PC-3 (cell line): ENCODE data around the gene RNF123. TPM values are rescaled to one million over a fixed set of nuclear protein-coding genes. Genes with fewer than 3 reads are reported as not detected.

Source experiments
- ATAC-seq: fragments of 200-7000 bp; cut with Tn5 transposase; 2 replicates; pipeline ENCODE4 v1.9.1; 2020; ENCODE audit warnings: mild to moderate bottlenecking, moderate library complexity
- BruUV-seq: library from RNA; stranded (reverse); fragments of 400-500 nt; replicated peaks from 2 replicates; lab custom pipeline; 2021; lab: Mats Ljungman, UMichigan
- CTCF ChIA-PET: fragments of 300-600 bp; sonication (Branson Sonifier 250); formaldehyde crosslinking; loops from one replicate; lab custom pipeline; 2022; ENCODE audit warnings: antibody characterized with exemption; lab: Charles Lee
- POLR2A ChIA-PET: fragments of 300-600 bp; sonication (Branson Sonifier 250); formaldehyde crosslinking; loops from one replicate; lab custom pipeline; 2022; ENCODE audit warnings: antibody characterized with exemption; ENCODE audit not compliant: unreplicated experiment; lab: Charles Lee
- DNase-seq: peaks from one replicate; pipeline ENCODE4 v3.0.0-alpha.2; 2015
- H2AFZ ChIP-seq: fragments of 300-600 bp; sonication (generic); 2 replicates; pipeline ENCODE4 v1.6.0; 2016; ENCODE audit warnings: antibody characterized with exemption, low read length
- H3F3A ChIP-seq: fragments of 300-600 bp; sonication (generic); one replicate; pipeline ENCODE4 v1.6.0; 2017; ENCODE audit warnings: antibody characterized with exemption, low read length, control low read depth, mild to moderate bottlenecking; ENCODE audit not compliant: unreplicated experiment
- H3K27ac ChIP-seq: fragments of 300-600 bp; sonication (generic); 2 replicates; pipeline ENCODE4 v1.5.1; 2016; ENCODE audit warnings: mild to moderate bottlenecking, low read length
- H3K27me3 ChIP-seq: fragments of 300-600 bp; sonication (generic); 2 replicates; pipeline ENCODE4 v1.6.1; 2016; ENCODE audit warnings: low read length, mixed read lengths
- H3K36me3 ChIP-seq: fragments of 300-600 bp; sonication (generic); 2 replicates; pipeline ENCODE4 v1.6.1; 2016; ENCODE audit warnings: low read depth, mixed run types, low read length, mixed read lengths
- H3K4me1 ChIP-seq: fragments of 300-600 bp; sonication (generic); 2 replicates; pipeline ENCODE4 v1.5.1; 2016; ENCODE audit warnings: low read length; ENCODE audit not compliant: insufficient read depth
- H3K4me2 ChIP-seq: fragments of 300-600 bp; sonication (generic); 2 replicates; pipeline ENCODE4 v1.6.0; 2016; ENCODE audit warnings: low read length
- H3K4me3 ChIP-seq: fragments of 300-600 bp; sonication (generic); 2 replicates; pipeline ENCODE4 v1.5.1; 2016; ENCODE audit warnings: mild to moderate bottlenecking, low read length, mixed read lengths
- H3K79me2 ChIP-seq: fragments of 300-600 bp; sonication (generic); 2 replicates; pipeline ENCODE4 v1.6.1; 2017; ENCODE audit warnings: low read length, mixed read lengths
- H3K9ac ChIP-seq: fragments of 300-600 bp; sonication (generic); 2 replicates; pipeline ENCODE4 v1.6.0; 2016; ENCODE audit warnings: mild to moderate bottlenecking, low read length
- H3K9me2 ChIP-seq: fragments of 300-600 bp; sonication (generic); replicated peaks from 2 replicates; pipeline ENCODE4 v1.6.1; 2016; ENCODE audit warnings: mixed run types, low read length, mixed read lengths
- H3K9me3 ChIP-seq: fragments of 300-600 bp; sonication (generic); 2 replicates; pipeline ENCODE4 v1.6.1; 2016; ENCODE audit warnings: low read length, mixed read lengths
- H4K20me1 ChIP-seq: fragments of 300-600 bp; sonication (generic); 2 replicates; pipeline ENCODE4 v1.6.1; 2016; ENCODE audit warnings: low read length, mixed read lengths
- EZH2 ChIP-seq: fragments of 300-600 bp; sonication (generic); IDR thresholded peaks from one replicate; pipeline ENCODE4 v1.6.1; 2017; ENCODE audit warnings: antibody characterized with exemption, mild to moderate bottlenecking, low read length; ENCODE audit not compliant: unreplicated experiment
- EZH2phosphoT487 ChIP-seq: fragments of 300-600 bp; sonication (generic); IDR thresholded peaks from 2 replicates; pipeline ENCODE4 v1.6.1; 2018; ENCODE audit warnings: mild to moderate bottlenecking, antibody characterized with exemption, low read length, borderline replicate concordance
- intact Hi-C: fragments of 100-400 bp; cut with micrococcal nuclease; formaldehyde crosslinking; loops from 2 replicates; pipeline ENCODE4 v1.9.0; 2023
- total RNA-seq: library from RNA; depleted of rRNA; stranded (reverse); fragments of >200 nt; gene quantifications from 2 replicates; pipeline ENCODE4 v1.2.3, GENCODE V29; 2014
- TF ChIP-seq, protein P1 (sequence below): fragments of 300-600 bp; sonication (generic); conservative IDR thresholded peaks from 2 replicates; pipeline ENCODE4 v1.5.1; 2017; ENCODE audit warnings: antibody characterized with exemption, low read depth, mild to moderate bottlenecking, low read length

RNF123 gene
- total RNA-seq, 1 experiment from 2014 or later = 38.6 TPM

- peaks cover 26% of the 10 kb centered on the region for H3K4me1 ChIP-seq
- peak within 1 kb of the TSS; percentile 89 for H3K27ac ChIP-seq
- no peaks in the 10 kb centered on the region for H3K9me2 ChIP-seq
- H3K36me3 ChIP-seq = peaks cover 25% of the 10 kb centered on the region; the same call in 1 of the 2 replicates
- ATAC-seq (peak; percentile 81), DNase-seq (peak; percentile 98)
- ChIA-PET POLR2A (no interaction called here), CTCF (interaction anchor here (3.3 kb wide), 1 partner anchor 134 kb away, joined by 52 read pairs; no protein-coding TSS in a partner anchor)
- intact Hi-C loops = loop anchor here (5.0 kb wide), 2 partner anchors 202 to 222 kb away; partner anchors contain the start of gene DAG1
- H2AFZ ChIP-seq = peak within 1 kb of the TSS; percentile 75
- no peaks in the 10 kb centered on the region for H3K27me3 ChIP-seq
- no peaks in the 10 kb centered on the region for H3F3A ChIP-seq
- H3K4me3 ChIP-seq = peak within 1 kb of the TSS; percentile 88
- BruUV-seq = no TSS peak
- TF ChIP-seq EZH2phosphoT487 = no peak
- TF ChIP-seq, protein P1, sequence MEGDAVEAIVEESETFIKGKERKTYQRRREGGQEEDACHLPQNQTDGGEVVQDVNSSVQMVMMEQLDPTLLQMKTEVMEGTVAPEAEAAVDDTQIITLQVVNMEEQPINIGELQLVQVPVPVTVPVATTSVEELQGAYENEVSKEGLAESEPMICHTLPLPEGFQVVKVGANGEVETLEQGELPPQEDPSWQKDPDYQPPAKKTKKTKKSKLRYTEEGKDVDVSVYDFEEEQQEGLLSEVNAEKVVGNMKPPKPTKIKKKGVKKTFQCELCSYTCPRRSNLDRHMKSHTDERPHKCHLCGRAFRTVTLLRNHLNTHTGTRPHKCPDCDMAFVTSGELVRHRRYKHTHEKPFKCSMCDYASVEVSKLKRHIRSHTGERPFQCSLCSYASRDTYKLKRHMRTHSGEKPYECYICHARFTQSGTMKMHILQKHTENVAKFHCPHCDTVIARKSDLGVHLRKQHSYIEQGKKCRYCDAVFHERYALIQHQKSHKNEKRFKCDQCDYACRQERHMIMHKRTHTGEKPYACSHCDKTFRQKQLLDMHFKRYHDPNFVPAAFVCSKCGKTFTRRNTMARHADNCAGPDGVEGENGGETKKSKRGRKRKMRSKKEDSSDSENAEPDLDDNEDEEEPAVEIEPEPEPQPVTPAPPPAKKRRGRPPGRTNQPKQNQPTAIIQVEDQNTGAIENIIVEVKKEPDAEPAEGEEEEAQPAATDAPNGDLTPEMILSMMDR = no peak
- no peak for TF ChIP-seq EZH2
- H3K4me2 ChIP-seq = peak within 1 kb of the TSS; percentile 94
- peaks cover 24% of the 10 kb centered on the region for H3K79me2 ChIP-seq
- no peaks in the 10 kb centered on the region for H4K20me1 ChIP-seq
- no peaks in the 10 kb centered on the region for H3K9me3 ChIP-seq
- peak within 1 kb of the TSS; percentile 98 for H3K9ac ChIP-seq
These were observed 15.5 kb upstream of the RNF123 start, which contains the start of gene APEH for GRCh38 chr3:49673715-49674496. TSS of gene APEH (plus strand) at chr3:49674351. CDS start at chr3:49674402, 51 bp downstream.

DNA sequence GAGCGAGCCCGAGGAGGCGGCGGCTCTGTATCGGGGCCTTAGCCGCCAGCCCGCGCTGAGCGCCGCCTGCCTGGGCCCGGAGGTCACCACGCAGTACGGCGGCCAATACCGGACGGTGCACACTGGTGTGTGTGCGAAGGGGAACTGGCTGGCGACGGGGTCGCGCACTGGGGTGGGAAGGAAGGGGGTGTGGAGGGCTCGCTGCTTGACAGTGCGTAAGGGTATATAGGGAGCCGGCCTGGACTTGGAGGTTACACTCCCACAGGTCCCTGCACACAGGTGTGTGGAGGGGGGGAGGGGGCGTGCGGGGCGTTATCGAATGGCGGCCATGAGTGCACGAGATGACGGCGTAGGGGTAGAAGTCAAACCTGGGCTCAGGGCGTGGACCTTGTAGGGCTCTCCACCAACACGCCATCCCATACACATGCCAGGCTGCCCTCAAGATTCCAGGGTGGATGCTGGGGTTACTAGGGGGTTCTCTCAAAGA, 14.8 kb upstream of the RNF123 start:
- BruUV-seq = no TSS peak
- H3K9me2 ChIP-seq = no peaks in the 10 kb centered on the region
- intact Hi-C loops = loop anchor here (5.0 kb wide), 2 partner anchors 202 to 222 kb away; partner anchors contain the start of gene DAG1
- no peaks in the 10 kb centered on the region for H4K20me1 ChIP-seq
- no peaks in the 10 kb centered on the region for H3K27me3 ChIP-seq
- H3K4me1 ChIP-seq = peaks cover 20% of the 10 kb centered on the region
- peaks cover 27% of the 10 kb centered on the region; the same call in 1 of the 2 replicates for H3K36me3 ChIP-seq
- peak overlapping the region; percentile 94 for H3K4me2 ChIP-seq
- H3K79me2 ChIP-seq = peaks cover 24% of the 10 kb centered on the region
- H2AFZ ChIP-seq = peak overlapping the region; percentile 75
- ChIA-PET CTCF (no interaction called here), POLR2A (no interaction called here)
- TF ChIP-seq EZH2phosphoT487 (no peak), EZH2 (no peak)
- TF ChIP-seq, protein P1 = no peak
- peak; percentile 14 for ATAC-seq
- no peak for DNase-seq
- peak overlapping the region; percentile 88 for H3K4me3 ChIP-seq
- H3K27ac ChIP-seq = peak overlapping the region; percentile 89
- H3K9me3 ChIP-seq = no peaks in the 10 kb centered on the region
- peak overlapping the region; percentile 98 for H3K9ac ChIP-seq
- H3F3A ChIP-seq = no peaks in the 10 kb centered on the region

DNA sequence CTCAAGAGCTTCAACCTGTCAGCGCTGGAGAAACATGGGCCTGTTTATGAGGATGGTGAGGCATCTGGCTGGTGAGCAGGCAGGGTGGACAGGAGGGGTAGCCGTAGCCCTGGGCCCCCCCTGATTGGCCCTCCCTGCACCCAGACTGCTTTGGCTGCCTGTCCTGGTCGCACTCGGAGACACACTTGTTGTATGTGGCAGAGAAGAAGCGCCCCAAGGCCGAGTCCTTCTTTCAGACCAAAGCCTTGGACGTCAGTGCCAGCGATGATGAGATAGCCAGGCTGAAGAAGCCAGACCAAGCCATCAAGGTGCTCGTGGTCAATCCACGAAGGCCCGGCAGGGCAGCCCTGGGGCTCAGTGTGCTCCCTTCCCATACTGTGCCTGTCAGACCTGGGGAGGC, 13.4 kb upstream of the RNF123 start:
- Histone ChIP-seq H3K36me3 (peaks cover 35% of the 10 kb centered on the region; the same call in 1 of the 2 replicates), H3K79me2 (peaks cover 24% of the 10 kb centered on the region), H3K4me3 (no peak overlapping the region), H3K9me2 (no peaks in the 10 kb centered on the region), H3F3A (no peaks in the 10 kb centered on the region), H3K27ac (no peak overlapping the region), H4K20me1 (no peaks in the 10 kb centered on the region), H3K9me3 (no peaks in the 10 kb centered on the region), H3K9ac (no peak overlapping the region), H3K4me1 (peaks cover 15% of the 10 kb centered on the region), H2AFZ (no peak overlapping the region), H3K4me2 (peak overlapping the region; percentile 94; the same call in 1 of the 2 replicates), H3K27me3 (no peaks in the 10 kb centered on the region)
- CTCF ChIA-PET = no interaction called here
- intact Hi-C loops = no loop called here
- TF ChIP-seq EZH2phosphoT487 = no peak
- TF ChIP-seq, protein P1 = no peak
- TF ChIP-seq EZH2 = no peak
- POLR2A ChIA-PET = no interaction called here
- DNase-seq = no peak
- TSS peak; percentile 32 for BruUV-seq
- ATAC-seq = no peak
